ENCODE data around the gene F10.
A peak's percentile ranks its signal among the peaks of the same experiment; 100 is the strongest.
"Not testable (repeated sequence)": the region's sequence is repeated elsewhere in the genome, so short reads cannot be mapped to it uniquely, and the experiment has no call there.

Gene F10

GRCh38 chr13:113122550-113123225 is at the start of gene F10:
F10 (plus strand) TSS chr13:113122799; CDS start chr13:113122856, 57 bp downstream.
- DNase-seq = no peak

DNA sequence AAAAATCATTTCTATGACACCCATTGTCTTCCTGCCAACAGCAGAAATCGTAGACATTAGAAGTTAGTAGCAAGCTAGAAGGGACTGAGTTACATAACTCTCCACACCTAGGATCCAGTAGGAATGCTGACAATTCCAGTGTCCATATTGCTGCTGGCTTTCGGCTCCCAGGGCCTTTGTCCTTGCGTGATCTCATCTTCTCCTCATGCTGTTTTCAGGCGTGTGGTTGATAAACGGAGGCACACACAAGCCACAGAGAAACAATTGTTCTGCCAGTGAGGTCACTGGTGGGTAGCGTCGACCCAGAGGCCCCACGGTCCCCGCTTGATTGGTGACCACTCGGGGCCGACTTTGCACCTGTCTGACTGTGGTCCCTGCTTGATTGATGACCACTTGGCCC is 48.7 kb upstream of the F10 start:
- no peak for DNase-seq

- DNase-seq = no peak
These were observed 48.2 kb upstream of the F10 start for GRCh38 chr13:113074401-113074800.

DNA sequence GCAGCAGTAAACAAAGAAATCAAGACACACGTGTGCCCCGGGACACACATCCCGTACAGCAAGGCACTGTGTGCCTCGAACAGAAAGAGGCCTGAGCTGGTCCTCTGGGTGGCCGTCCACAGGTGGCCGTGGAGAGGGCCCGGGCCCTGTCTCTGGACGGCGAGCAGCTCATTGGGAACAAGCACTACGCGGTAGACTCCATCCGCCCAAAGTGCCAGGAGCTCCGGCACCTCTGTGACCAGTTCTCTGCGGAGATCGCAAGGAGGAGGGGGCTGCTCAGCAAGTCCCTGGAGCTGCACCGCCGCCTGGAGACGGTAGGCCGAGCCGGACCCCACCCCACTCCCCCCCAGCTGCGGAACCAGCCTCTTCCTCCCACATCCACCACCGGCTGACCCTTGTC is 47.7 kb upstream of the F10 start:
- DNase-seq = no peak

DNA sequence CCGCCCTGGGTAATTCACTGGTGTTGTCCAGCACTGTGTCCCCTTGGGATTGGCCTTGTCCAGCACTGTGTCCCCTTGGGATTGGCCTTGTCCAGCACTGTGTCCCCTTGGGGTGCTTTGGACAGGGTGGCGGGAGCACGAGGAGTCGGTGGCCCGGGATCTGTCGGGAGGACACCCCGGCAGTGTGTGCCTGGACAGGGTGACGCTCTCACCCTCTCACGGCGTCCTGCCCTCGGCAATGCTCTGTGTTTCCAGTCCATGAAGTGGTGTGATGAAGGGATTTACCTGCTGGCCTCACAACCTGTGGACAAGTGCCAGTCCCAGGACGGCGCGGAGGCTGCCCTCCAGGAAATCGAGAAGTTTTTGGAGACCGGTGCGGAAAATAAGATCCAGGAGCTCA is 46.9 kb upstream of the F10 start:
- no peak for DNase-seq

GRCh38 chr13:113076681-113077401 is 45.8 kb upstream of the F10 start:
- DNase-seq = no peak

- DNase-seq = no peak
These were observed 45.0 kb upstream of the F10 start for GRCh38 chr13:113077566-113077952.

GRCh38 chr13:113077953-113078901 is 44.4 kb upstream of the F10 start:
- DNase-seq = no peak

DNA sequence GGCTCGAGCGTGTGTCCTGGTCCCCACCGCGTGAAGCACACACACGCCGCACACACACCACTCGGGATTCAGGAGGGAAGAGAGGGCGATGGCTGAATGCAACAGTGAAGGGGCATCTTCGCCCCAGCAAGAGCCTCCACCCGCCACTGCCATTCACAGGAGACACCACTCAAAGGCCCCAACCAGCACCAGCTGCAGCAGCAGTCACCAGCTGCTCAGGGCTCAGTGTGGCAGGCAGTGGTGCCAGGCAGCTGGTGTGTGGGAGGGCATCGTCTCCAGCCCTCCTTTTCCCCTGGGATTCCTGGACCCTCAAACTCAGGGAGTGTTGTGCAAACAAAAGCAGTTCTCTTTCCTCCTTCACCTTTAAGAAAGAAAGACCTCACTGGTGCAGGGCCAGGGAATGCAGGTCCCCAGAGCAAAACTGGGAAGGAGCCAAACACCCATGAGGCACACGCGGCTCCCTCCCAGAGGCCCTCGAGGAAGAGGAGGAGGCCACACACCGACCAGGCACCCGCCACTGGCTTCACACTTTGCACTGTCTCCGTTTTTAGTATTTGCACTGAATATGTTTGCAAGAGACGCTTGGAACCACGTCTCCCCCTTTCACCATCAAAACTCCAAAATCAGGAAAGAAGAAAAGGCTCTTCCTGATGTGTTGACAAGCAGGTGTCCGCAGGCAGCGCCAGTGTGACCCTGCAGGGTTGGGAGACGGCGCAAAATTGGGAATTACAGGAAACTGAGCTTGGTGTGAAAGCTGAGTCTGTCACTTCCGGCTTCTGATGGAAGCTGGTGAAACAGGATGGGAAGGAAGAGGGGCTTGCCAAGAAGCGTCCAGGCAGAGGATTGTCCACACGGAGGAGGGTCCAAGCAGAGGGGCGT is 43.5 kb upstream of the F10 start:
- DNase-seq = no peak

GRCh38 chr13:113079781-113080080 is 42.9 kb upstream of the F10 start:
- DNase-seq = not testable (repeated sequence)

- no peak for DNase-seq
These were observed 42.2 kb upstream of the F10 start for GRCh38 chr13:113080361-113080831.

- DNase-seq = no peak
These were observed 41.6 kb upstream of the F10 start for GRCh38 chr13:113080901-113081521.

DNA sequence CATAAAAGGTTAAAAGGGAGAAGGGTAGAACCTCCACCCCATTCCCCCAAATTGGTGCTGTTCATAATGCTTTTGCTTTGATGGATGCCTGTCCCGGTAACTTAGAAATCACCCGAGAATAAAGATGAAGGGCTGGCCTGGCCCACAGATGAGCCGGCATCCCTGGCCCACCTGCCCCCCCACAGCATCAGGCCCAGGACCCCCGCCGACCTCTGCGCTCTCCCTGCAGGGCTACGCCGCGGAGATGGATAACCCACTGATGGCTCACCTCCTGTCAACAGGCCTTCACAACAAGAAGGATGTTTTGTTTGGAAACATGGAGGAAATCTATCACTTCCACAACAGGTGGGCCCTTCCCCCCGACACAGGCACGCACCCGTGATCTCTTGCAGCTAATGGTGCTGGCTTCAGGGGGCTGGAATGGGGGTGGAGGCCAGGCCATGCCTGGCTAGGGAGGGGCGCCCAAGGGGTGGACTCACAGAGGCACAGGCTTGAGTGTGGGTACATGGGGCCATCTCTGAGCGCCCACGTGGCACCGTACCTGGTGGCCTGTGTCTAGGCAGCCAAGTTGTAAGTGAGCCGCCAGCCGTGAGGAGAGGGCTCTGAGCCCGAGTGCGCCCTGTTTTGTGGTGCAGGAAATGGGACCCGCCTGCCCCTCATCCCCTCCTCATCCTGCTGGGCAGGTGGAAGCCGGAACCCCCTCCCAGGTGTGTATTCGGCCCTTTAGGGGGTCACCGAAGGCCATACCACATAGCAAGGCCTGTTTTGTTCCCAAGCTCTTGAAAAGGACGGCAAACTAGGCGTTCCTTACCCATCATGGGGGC is 40.2 kb upstream of the F10 start:
- DNase-seq = no peak

GRCh38 chr13:113083022-113083373 is 39.6 kb upstream of the F10 start:
- DNase-seq = no peak

DNA sequence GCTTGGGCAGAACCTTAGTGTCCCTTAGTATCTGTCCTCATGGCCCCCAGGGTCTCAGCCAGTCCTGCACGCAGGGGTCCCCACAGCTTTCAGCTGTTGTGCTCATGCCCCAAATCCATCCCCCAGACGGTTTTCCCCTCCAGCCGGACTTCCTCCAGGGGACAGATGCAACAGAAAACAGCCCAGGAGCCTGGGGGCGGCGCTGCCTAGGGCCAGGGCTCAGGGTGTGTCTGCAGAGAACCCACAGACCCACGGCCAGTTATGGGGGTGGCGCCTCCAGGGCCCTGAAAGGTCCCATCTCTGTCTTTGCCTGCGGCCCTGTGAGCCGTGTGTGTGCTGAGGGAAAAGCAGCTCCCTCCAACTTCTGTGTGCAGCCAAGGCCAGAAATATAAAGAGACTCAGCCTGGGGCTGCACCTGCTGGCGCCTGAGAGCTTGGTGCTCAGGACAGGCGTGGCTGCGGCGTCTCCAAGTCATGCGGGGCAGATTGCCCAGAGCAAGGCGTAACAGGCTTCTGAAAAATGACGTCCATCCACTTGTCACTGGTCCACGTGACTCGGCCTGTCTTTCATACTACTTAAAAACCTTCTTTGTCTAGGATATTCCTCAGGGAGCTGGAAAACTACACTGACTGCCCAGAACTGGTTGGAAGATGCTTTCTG is 39.1 kb upstream of the F10 start:
- DNase-seq = peak; percentile 79

- no peak for DNase-seq
These were observed 38.3 kb upstream of the F10 start for GRCh38 chr13:113084094-113084942.

GRCh38 chr13:113084943-113085540 is 37.6 kb upstream of the F10 start:
- DNase-seq = no peak

DNA sequence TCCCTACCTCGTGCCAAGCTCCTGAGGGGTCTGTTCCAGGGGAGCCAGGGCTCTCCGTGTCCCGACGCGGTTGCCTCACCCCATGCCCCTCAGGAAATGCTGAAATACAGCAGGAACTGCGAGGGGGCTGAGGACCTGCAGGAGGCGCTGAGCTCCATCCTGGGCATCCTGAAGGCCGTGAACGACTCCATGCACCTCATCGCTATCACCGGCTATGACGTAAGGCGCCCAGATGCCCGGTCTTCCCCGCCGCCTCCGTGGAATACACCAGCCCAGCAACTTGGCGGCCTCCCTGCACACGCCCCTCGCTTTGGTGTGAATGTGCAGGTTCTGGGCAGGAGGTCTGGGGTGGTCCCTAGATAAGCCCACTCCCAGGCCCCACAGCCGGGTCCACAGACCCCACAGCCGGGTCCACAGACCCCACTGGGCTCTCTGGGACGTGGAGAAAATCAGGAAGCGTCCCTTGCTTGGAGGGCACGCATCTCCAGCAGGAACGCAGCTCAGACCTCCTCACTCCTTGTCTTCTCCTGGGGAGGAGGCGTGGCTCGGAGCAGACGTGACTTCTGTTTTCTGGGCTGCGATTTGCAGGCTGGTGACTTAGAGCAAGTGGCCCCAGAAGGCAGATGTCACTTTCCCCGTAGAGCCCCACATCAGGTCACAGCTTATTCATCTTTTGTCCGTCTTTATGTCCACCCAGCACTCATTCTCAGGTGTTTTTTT is 36.4 kb upstream of the F10 start:
- DNase-seq = no peak

All from NCI-H345 (cell line).